Stimulated activated CD8-positive, alpha-beta memory T cell treated with anti-CD3 and anti-CD28 coated beads, Interleukin-12 subunit alpha, Interleukin-12 subunit beta, amount 100 ng/mL, for 4 hours (primary cell): ENCODE measurements around the gene NAT14.
"Not testable (repeated sequence)": the region's sequence is repeated elsewhere in the genome, so short reads cannot be mapped to it uniquely, and the experiment has no call there.

Source experiments
- DNase-seq: peaks from one replicate; pipeline ENCODE4 v3.0.0-alpha.2; 2020; ENCODE audit warnings: low read depth

The NAT14 gene

GRCh38 chr19:55486971-55487923 is 2.3 kb downstream of the NAT14 start:
- DNase-seq, result no peak

DNA sequence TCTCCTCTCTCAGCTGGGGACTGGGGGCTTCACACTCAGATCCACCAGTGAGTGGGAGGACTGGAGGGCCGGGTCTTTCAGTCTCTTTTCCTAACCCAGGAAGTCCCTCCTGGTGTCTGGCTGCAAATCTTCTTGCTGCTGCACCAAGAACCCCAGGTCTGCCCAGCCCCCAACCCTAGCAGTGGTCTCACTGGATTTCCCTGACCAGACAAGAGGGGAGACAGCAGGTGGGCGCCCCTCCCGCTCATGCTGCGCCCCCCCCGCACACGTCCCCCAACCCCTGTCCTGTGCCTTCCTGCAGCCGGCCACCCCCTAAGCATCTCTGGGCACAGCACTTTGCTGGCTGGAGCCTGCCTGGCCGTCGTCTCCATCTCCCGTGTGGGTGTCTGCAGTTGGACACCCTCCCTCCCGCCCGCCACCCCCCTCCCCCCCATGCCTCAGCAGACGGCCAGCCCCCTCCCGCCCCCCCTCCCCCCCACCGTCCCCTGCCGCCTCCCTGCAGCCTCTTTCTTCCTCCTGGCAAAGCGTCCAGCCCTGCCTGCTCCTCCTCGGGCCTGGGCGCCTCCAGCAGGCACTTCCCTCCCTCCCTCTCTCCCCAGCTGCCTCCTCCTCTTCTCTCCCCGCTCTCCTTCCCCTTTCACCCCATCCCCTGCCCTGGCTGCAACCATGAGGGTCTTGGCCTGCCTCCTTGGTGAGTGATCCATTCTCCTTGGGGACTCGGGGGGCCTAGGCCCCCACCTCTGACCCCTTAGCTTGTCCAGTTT is 3.1 kb downstream of the NAT14 start, which contains the start of gene SSC5D:
Gene SSC5D, plus strand, starts transcription at position 513 of the 764 bp plus-strand sequence. Its CDS starts 154 bp downstream, at position 667.
- no peak for DNase-seq

DNA sequence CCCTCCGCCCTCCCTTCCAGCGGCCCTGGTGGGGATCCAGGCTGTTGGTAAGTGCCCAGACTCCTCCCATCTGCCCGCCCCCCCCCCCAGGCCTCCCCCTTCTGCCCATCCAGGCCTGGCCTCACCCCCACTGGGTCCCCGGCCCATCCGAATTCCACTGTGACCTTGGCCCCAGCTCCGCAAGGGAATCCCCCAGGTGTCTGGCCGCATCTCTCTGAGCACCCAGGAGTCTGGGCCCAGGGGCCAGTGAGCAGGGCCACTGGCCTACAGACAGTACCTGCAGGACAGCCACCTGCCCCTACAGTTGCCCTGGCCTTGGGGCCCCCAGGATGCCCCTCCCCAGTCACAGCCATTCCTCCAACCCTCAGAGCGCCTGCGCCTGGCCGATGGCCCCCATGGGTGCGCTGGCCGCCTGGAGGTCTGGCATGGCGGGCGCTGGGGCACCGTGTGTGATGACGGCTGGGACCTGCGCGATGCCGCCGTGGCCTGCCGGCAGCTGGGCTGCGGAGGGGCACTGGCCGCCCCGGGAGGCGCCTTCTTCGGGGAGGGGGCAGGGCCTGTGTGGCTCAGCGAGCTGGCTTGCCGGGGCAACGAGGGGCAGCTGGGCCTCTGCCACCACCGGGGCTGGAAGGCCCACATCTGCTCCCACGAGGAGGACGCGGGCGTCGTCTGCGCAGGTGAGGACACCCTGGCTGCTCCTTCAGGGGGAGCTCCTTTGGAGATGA is 4.2 kb downstream of the NAT14 start:
- DNase-seq, result no peak

- DNase-seq, result no peak
Observed at GRCh38 chr19:55489711-55490477, 4.9 kb downstream of the NAT14 start.

DNA sequence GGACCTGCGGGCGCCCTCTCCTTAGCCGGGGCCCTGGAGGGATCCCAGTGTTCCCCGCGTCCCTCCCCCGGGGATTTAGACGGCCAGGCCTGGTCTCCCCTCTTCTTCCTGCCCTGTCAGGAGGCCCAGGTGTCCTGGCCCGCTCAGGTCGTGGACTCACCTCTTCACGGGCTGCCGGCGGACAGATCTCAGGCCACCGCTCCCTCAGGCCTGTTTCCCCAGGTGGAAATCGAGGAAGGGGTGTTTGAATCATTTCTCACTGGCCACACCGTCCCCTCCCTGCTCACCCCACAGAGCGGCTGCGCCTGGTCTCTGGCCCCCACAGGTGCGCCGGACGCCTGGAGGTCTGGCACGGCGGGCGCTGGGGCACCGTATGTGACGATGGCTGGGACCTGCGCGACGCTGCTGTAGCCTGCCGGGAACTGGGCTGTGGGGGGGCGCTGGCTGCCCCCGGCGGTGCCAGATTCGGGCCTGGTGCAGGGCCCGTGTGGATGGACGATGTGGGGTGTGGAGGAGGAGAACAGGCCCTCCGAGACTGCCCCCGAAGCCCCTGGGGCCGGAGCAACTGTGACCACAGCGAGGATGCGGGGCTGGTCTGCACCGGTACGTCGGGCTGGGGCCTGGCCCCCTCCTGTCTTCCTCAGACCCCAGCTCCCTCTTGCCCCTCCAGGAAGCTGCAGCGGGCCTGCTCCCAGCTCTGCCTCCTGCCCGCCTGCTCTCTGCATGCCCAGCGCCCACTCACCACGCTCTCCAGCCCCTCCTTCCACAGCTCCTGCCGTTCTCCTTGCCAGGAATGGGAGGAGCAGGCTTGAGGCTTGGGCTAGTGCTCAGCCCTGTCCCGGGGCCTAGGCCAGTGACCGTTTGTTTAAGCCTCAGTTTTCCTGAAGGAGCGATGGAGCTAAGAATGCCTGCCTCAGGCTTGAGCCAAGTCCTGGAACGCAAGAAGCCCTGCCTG is 5.8 kb downstream of the NAT14 start:
- no peak for DNase-seq

DNA sequence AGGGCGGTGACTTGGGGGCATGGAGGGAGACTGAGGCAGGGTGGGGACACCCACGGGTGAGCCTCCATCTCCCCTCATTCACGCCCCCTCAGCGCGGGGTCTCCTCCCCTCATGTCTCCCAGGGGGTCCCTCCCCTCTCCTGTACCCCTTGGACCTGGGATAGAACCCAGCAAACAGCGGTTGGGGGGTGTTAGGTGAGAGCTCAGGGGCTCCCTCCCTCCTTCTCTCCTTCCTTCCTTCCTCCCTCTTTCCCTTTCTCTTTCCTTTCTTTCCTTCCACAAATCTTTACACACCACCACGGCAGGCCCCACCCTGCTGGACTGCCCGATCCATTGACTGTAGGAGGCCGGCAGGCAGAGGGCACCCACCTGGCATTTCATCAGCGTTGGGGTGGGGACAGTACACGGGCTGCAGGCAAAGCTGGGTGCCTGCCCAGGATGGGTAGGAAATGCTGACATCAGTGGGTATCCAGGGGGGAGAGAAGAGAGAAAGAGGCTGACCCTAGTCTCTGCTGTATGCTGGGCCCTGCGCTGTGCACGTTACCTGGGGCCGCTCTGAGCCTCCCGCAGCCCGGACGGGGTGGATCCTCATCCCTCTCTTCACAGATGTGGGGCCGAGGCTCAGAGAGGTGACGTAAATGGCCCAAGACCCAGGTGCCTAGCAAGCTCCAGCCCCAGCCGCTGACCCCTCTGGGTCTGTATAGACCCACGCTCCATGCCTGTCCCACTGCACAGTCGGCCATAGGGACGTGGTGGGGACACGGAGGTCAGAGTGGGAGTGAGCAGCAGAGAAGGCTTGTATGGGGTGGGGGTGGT is 6.8 kb downstream of the NAT14 start:
- DNase-seq, result no peak

DNA sequence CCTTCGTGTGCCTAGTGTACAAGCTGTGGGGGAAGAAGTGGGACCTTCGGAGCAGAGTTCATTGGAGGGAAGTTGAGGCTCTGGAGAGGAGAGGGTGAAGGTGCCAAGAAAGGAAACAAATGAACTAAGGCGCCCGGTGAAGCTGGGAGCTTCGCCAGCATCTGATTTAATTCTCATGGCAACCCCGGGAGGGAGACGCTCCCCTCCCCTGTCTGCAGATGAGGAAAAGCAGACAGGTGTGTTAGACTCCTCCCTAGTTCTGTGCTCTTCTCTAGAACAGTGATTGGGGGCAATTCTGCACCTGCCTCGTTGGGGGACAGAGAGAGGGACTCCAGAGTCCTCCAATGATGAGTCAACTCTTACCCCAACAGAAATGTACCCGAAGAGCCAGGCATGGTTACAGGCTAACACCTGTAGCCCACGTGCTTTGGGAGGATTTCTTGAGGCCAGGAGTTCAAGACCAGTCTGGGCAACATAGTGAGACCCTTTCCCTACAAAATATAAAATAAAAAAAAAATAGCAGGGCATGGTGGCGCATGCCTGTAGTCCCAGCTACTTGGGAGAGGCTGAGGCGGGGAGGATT is 7.5 kb downstream of the NAT14 start:
- DNase-seq, result no peak

GRCh38 chr19:55493052-55493644 is 8.2 kb downstream of the NAT14 start:
- DNase-seq, result no peak

DNA sequence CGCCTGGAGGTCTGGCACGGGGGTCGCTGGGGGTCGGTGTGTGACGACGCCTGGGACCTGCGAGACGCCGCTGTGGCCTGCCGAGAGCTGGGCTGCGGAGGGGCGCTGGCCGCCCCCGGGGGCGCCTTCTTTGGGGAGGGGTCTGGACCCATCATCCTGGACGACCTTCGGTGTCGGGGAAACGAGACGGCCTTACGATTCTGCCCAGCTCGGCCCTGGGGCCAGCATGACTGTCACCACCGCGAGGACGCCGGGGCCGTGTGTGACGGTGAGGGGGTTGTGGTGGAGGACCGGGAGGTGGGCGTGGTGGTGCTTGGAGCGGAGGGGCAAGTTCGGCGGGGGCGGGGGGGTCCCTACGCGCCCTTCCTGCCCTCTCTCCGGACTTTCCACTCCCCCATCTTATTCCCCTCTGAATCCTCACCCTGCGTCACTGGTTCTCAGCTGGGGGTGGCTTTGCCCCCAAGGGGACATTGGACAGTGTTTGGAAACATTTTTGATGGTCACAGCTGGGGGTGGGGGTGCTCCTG is 8.7 kb downstream of the NAT14 start:
- no peak for DNase-seq

DNA sequence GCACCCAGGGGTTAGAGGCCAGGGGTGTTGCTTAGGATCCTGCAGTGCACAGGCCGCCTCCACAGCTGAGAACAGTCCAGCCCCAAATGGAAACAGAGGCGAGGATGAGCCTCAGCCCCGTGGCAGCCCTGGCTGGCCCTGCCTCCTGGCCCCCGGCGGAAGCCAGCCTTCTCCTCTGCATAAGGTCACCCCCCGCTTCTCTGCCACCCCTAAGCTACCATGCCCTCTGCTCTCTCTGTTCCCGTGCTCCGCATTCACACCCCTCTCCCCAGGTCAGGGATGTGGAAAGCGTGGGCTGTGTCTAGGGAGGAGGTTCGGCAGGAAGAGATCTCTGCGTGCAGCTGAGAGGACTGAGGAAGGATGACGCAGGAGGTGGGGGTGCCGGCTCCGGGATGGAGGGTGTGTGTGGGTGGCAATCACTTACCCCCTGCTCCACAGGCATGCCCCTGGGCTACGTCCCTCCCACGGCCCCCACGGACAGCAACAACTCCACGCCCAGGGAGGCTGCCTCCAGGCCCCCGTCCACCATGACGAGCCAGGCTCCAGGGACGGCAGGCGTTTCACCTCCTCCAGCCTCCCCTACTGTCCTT is 9.3 kb downstream of the NAT14 start:
- DNase-seq, result no peak

DNA sequence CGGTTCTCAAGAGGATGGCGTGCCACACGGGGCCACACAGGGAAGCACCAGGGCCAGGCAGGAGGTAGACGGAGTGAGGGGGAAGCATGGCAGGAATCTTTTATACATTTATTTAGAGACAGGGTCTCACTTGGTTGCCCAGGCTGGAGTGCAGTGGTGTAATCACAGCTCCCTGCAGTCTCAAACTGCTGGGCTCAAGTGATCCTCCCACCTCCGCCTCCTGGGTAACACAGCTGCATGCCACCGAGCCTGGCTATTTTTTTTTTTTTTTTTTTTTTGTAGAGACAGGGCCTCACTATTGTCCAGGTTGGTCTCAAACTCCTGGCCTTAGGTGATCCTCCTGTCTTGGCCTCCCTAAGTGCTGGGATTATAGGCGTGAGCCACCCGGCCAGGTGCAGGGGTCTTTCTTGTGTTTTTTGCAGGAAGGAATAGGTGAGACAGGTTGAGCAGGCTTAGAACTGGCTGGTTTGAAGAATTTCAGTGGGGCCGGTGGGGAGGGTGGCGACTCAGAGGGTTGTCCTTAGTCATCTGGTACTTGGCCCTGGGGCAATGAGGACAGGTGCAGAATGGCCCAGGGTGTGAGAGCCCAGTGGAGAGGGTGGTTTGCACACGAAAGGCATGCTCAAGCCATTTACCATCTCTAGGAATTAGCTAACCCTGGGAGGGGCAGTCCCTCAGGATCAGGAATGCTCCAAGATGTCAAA is 10.8 kb downstream of the NAT14 start:
- DNase-seq, result no peak

DNA sequence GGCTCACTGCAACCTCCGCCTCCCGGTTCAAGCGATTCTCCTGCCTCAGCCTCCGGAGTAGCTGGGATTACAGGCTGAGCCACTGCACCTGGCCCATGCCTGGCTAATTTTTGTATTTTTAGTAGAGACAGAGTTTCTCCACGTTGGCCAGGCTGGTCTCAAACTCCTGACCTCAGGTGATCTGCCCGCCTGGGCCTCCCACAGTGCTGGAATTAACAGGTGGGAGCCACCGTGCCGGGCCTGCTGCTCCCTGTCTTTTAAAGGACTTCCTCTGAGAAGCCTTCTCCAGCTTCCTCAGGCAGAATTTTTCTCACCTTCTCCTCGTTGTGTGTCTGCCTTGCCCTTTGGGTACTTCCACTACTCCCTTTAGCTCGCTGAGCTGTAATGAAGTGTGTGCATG is 11.8 kb downstream of the NAT14 start:
- DNase-seq, result not testable (repeated sequence)

DNA sequence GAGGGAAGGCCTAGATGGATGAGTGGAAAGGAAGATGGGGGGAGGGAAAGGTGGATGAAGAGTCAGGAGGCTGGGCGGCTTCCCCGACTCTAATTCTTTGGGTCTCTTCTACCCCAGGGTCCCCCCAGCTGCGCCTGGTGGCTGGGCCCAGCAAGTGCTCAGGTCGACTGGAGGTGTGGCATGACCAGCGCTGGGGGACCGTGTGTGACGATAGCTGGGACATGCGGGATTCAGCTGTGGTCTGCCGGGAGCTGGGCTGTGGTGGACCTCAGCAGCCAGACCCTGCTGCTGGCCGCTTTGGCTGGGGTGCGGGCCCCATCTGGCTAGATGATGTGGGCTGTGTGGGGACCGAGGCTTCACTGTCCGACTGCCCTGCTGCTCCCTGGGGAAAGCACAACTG is 12.8 kb downstream of the NAT14 start:
- no peak for DNase-seq

- no peak for DNase-seq
Observed at GRCh38 chr19:55498246-55498840, 13.4 kb downstream of the NAT14 start.

- no peak for DNase-seq
Observed at GRCh38 chr19:55500368-55500952, 15.5 kb downstream of the NAT14 start.

DNA sequence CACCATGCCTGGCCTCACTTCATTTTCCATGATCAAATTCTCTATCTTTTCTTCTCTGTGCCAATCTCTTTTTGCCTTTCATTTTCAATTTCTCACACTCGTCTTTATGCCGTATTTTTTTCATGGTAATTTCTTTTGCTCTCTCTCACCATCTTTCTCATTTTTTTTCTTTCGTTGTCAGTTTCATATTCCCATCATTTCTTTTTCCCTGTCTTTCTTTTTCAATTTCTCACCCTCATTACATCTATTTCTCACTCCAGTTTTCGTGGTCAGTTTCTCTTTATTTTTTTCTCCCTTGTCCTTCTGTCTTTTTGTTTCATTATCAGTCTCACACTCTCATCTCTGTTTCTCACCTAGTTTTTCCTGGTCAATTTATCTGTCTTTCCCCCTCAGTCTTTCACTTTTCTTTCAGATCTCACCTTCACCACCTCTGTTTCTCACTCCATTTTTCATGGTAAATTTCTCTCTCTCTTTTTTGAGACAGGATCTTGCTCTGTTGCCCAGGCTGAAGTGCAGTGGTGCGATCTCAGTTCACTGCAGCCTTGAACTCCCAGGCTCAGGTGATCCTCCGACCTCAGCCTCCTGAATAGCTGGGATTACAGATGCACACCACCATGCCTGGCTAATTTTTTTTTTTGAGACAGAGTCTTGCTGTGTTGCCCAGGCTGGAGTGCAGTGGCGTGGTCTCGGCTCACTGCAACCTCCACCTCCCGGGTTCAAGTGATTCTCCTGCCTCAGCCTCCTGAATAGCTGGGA is 17.4 kb downstream of the NAT14 start:
- no peak for DNase-seq
